ENCODE measurements around the gene C2orf49. TPM values are rescaled to one million over a fixed set of nuclear protein-coding genes. Genes with fewer than 3 reads are reported as not detected.
"Not testable (repeated sequence)": the region's sequence is repeated elsewhere in the genome, so short reads cannot be mapped to it uniquely, and the experiment has no call there.

C2orf49 gene
- total RNA-seq, 2 experiments from 2014 or later: 23.5 to 24.5 TPM

GRCh38 chr2:105325389-105325963 is 11.9 kb upstream of the C2orf49 start:
- CTCF ChIA-PET: no interaction called here
- no peaks in the 10 kb centered on the region for H3K9me3 Mint-ChIP-seq
- POLR2A ChIA-PET: no interaction called here
- DNase-seq: no peak
- peaks cover 45% of the 10 kb centered on the region for H3K4me1 Mint-ChIP-seq
- no peak overlapping the region for H3K27ac Mint-ChIP-seq
- H3K4me3 Mint-ChIP-seq: no peak overlapping the region
- H3K36me3 Mint-ChIP-seq (ENCODE audit: low read depth): peaks cover 7% of the 10 kb centered on the region
- no peaks in the 10 kb centered on the region for H3K27me3 Mint-ChIP-seq

DNA sequence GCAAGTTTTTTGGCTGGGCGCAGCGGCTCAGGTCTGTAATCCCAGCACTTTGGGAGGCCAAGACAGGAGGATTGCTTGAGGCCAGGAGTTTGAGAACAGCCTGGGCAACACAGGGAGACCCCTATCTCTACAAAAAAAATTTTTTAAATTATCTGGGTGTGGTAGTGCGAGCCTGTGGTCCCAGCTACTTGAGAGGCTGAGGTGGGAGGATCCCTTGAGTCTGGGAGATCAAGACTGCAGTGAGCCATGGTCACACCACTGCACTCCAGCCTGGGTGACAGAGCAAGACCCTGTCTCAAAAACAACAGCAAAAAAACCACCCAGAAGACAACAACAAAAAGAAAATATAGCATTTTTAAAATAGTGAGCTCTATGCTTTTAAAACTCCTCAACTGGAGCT is 10.1 kb upstream of the C2orf49 start:
- H3K4me3 Mint-ChIP-seq; H3K9me3 Mint-ChIP-seq; H3K27ac Mint-ChIP-seq; H3K36me3 Mint-ChIP-seq (ENCODE audit: low read depth); POLR2A ChIA-PET; H3K27me3 Mint-ChIP-seq; DNase-seq: not testable (repeated sequence)
- CTCF ChIA-PET: interaction anchor here (1.2 kb wide), 1 partner anchor 9 kb away, joined by 8 read pairs; the partner anchor contains the start of gene C2orf49
- peaks cover 50% of the 10 kb centered on the region for H3K4me1 Mint-ChIP-seq

DNA sequence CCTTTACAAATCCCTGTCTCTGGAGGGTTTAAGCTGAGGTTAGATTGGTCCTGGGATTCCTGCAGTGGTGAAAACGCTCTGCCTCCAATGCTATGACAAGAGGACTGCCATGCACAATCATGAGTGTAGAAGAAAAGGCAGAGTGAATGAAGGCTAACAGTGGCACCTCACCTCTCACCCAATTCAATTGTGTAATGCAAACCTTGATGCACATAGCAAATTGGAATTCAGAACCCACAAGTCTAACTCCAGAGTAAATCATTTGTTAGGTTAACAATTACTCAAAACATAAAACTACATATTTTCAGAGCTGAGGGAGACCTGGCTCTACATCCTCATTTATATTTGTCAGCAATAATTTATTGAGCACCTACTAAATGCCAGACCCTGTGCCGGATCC is 9.7 kb upstream of the C2orf49 start:
- CTCF ChIA-PET: interaction anchor here (1.2 kb wide), 1 partner anchor 9 kb away, joined by 8 read pairs; the partner anchor contains the start of gene C2orf49
- peak overlapping the region; percentile 84 for H3K27ac Mint-ChIP-seq

GRCh38 chr2:105328281-105329196 is 8.8 kb upstream of the C2orf49 start:
- peak; percentile 28 for DNase-seq
- ChIA-PET POLR2A (no interaction called here), CTCF (interaction anchor here (1.0 to 1.5 kb wide), 3 partner anchors 10 to 62 kb away, joined by 3 to 9 read pairs (median 3); no protein-coding TSS in a partner anchor)
- peak overlapping the region; percentile 80 for H3K4me3 Mint-ChIP-seq
- no peaks in the 10 kb centered on the region for H3K9me3 Mint-ChIP-seq
- peaks cover 43% of the 10 kb centered on the region for H3K4me1 Mint-ChIP-seq
- no peaks in the 10 kb centered on the region for H3K27me3 Mint-ChIP-seq
- peaks cover 7% of the 10 kb centered on the region for H3K36me3 Mint-ChIP-seq (ENCODE audit: low read depth)
- peak overlapping the region; percentile 84 for H3K27ac Mint-ChIP-seq

More for the DNA sequence above, 9.7 kb upstream of the C2orf49 start:
- peaks cover 7% of the 10 kb centered on the region for H3K36me3 Mint-ChIP-seq (ENCODE audit: low read depth)
- no peaks in the 10 kb centered on the region for H3K9me3 Mint-ChIP-seq
- H3K4me1 Mint-ChIP-seq: peaks cover 47% of the 10 kb centered on the region
- no peaks in the 10 kb centered on the region for H3K27me3 Mint-ChIP-seq
- H3K4me3 Mint-ChIP-seq: peak overlapping the region; percentile 80
- POLR2A ChIA-PET: no interaction called here
- DNase-seq: no peak

GRCh38 chr2:105329197-105329554 is 8.2 kb upstream of the C2orf49 start:
- Mint-ChIP-seq H3K4me1 (peaks cover 40% of the 10 kb centered on the region), H3K9me3 (no peaks in the 10 kb centered on the region), H3K36me3 (ENCODE audit: low read depth) (peaks cover 7% of the 10 kb centered on the region), H3K27ac (peak overlapping the region; percentile 84), H3K27me3 (no peaks in the 10 kb centered on the region), H3K4me3 (peak overlapping the region; percentile 80)
- no peak for DNase-seq
- ChIA-PET CTCF (interaction anchor here (1.0 to 2.1 kb wide), 4 partner anchors 11 to 62 kb away, joined by 3 to 9 read pairs (median 6); no protein-coding TSS in a partner anchor), POLR2A (no interaction called here)

GRCh38 chr2:105329561-105330495 is 7.5 kb upstream of the C2orf49 start, which contains the start of gene TGFBRAP1:
Gene TGFBRAP1 (minus strand): TSS chr2:105329735. CDS start chr2:105308301, 21,434 bp downstream.
- no peaks in the 10 kb centered on the region for H3K9me3 Mint-ChIP-seq
- peaks cover 6% of the 10 kb centered on the region for H3K36me3 Mint-ChIP-seq (ENCODE audit: low read depth)
- no peaks in the 10 kb centered on the region for H3K27me3 Mint-ChIP-seq
- ChIA-PET POLR2A (no interaction called here), CTCF (interaction anchor here (0.7 to 2.1 kb wide), 5 partner anchors 9 to 18 kb away, joined by 3 to 9 read pairs (median 3); no protein-coding TSS in a partner anchor)
- peak within 1 kb of the TSS; percentile 94 for H3K27ac Mint-ChIP-seq
- peak within 1 kb of the TSS; percentile 83 for H3K4me3 Mint-ChIP-seq
- peak; percentile 55 for DNase-seq
- H3K4me1 Mint-ChIP-seq: peaks cover 44% of the 10 kb centered on the region

- H3K4me1 Mint-ChIP-seq: peaks cover 48% of the 10 kb centered on the region
- peak overlapping the region; percentile 83 for H3K4me3 Mint-ChIP-seq
- H3K36me3 Mint-ChIP-seq (ENCODE audit: low read depth): peaks cover 3% of the 10 kb centered on the region
- H3K9me3 Mint-ChIP-seq: no peaks in the 10 kb centered on the region
- H3K27ac Mint-ChIP-seq: peak overlapping the region; percentile 94
- H3K27me3 Mint-ChIP-seq: no peaks in the 10 kb centered on the region
- POLR2A ChIA-PET: interaction anchor here (0.6 kb wide), 1 partner anchor 68 kb away, joined by 3 read pairs; the partner anchor contains the start of gene FHL2
- no peak for DNase-seq
- CTCF ChIA-PET: interaction anchor here (0.7 to 2.1 kb wide), 3 partner anchors 8 to 973 kb away, joined by 3 to 9 read pairs (median 3); no protein-coding TSS in a partner anchor
Observed at GRCh38 chr2:105330681-105331375, 6.5 kb upstream of the C2orf49 start.

GRCh38 chr2:105334211-105334610 is 3.1 kb upstream of the C2orf49 start:
- H3K27ac Mint-ChIP-seq: no peak overlapping the region
- POLR2A ChIA-PET: no interaction called here
- H3K4me1 Mint-ChIP-seq: peaks cover 55% of the 10 kb centered on the region

DNA sequence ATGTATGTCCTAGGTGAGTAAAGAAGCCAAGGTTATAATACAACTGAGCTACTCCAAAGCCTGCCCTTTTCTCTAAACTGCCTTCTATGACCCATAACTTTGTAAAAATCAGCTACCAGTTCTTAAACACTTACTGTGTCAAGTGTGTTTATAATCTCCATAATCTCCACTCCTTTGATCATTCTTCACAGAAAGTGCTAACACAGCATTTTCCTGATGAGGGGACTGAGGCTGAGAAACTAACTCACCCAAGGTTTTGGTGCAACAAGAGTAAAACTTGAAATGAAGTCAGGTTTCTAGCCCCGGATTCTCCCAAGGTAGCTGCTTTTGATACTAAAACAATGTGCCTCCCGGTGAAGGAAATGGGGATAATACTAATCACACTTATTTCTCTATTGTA is 1.9 kb upstream of the C2orf49 start:
- peaks cover 7% of the 10 kb centered on the region for H3K36me3 Mint-ChIP-seq (ENCODE audit: low read depth)
- peak overlapping the region; percentile 31 for H3K27ac Mint-ChIP-seq
- ChIA-PET CTCF (interaction anchor here (1.1 to 1.3 kb wide), 2 partner anchors 12 to 293 kb away, joined by 3 read pairs; no protein-coding TSS in a partner anchor), POLR2A (no interaction called here)
- no peak for DNase-seq
- H3K4me3 Mint-ChIP-seq: no peak overlapping the region
- no peaks in the 10 kb centered on the region for H3K9me3 Mint-ChIP-seq
- peaks cover 59% of the 10 kb centered on the region for H3K4me1 Mint-ChIP-seq
- no peaks in the 10 kb centered on the region for H3K27me3 Mint-ChIP-seq

More at GRCh38 chr2:105334211-105334610, 3.1 kb upstream of the C2orf49 start:
- no peaks in the 10 kb centered on the region for H3K9me3 Mint-ChIP-seq
- no peaks in the 10 kb centered on the region for H3K27me3 Mint-ChIP-seq
- no peak overlapping the region for H3K4me3 Mint-ChIP-seq
- H3K36me3 Mint-ChIP-seq (ENCODE audit: low read depth): no peaks in the 10 kb centered on the region
- CTCF ChIA-PET: interaction anchor here (1.3 kb wide), 1 partner anchor 20 kb away, joined by 3 read pairs; no protein-coding TSS in a partner anchor
- DNase-seq: no peak

DNA sequence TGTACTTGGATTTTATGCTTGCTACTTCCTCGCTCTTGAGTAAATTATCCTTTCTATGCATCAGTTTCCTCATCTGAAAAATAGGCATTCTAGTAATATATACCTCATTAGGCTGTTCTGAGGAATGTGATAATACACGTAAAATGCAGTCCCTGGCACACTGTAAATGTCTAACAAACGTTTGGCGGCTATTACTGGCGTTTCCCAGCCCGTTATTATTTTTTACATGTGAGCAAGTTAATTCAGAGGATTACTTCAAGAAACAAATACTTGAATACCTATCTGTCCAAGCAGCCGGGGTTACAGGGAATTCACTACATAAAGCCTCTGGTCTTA is 586 bp upstream of the C2orf49 start:
- ChIA-PET CTCF (interaction anchor here (1.8 kb wide), 1 partner anchor 9 kb away, joined by 8 read pairs; no protein-coding TSS in a partner anchor), POLR2A (no interaction called here)
- H3K27me3 Mint-ChIP-seq: no peaks in the 10 kb centered on the region
- no peak for DNase-seq
- H3K9me3 Mint-ChIP-seq: no peaks in the 10 kb centered on the region
- H3K27ac Mint-ChIP-seq: peak overlapping the region; percentile 100
- H3K4me3 Mint-ChIP-seq: peak overlapping the region; percentile 99
- H3K36me3 Mint-ChIP-seq (ENCODE audit: low read depth): peaks cover 16% of the 10 kb centered on the region
- H3K4me1 Mint-ChIP-seq: peaks cover 53% of the 10 kb centered on the region

DNA sequence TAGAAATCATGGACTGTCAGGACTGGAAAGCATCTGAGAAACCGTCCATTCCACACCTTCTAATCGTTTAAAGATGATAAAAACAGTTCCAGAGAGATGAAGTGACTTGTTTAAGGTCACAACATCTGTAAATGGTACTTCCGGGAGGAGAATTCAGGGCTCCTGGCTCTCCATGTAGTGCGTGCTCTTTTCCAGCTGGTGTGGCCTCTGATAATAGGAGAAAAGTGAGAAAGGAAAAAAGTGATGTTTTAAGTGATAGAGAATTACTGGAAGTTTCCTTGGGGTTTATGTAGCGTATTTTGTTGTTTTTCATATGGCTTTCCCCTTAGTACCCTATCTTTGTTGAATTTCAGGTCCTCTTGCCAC is 663 bp downstream of the C2orf49 start:
- peaks cover 22% of the 10 kb centered on the region for H3K36me3 Mint-ChIP-seq (ENCODE audit: low read depth)
- no peaks in the 10 kb centered on the region for H3K27me3 Mint-ChIP-seq
- peak overlapping the region; percentile 100 for H3K27ac Mint-ChIP-seq
- peak overlapping the region; percentile 99 for H3K4me3 Mint-ChIP-seq
- peaks cover 53% of the 10 kb centered on the region for H3K4me1 Mint-ChIP-seq
- ChIA-PET CTCF (interaction anchor here (1.8 to 2.0 kb wide), 2 partner anchors 9 to 12 kb away, joined by 5 to 6 read pairs; no protein-coding TSS in a partner anchor), POLR2A (no interaction called here)
- no peaks in the 10 kb centered on the region for H3K9me3 Mint-ChIP-seq
- no peak for DNase-seq
